Testis (tissue), 2 donors: ENCODE measurements around the gene BTN2A1.

Experiments
- CTCF ChIP-seq, 3 experiments: fragments of 450-650 bp in 2 of 3; fragments of 200-600 bp in 1 of 3; sonication (generic) in 1 of 3; IDR thresholded peaks; one replicate each; pipeline ENCODE4 v1.5.1; 2016 to 2019; ENCODE audit warnings: antibody characterized with exemption in 3 of 3, mild to moderate bottlenecking in 2 of 3, moderate library complexity in 1 of 3
- POLR2A ChIP-seq: fragments of 450-650 bp; IDR thresholded peaks from one replicate; pipeline ENCODE4 v1.6.1; 2017; ENCODE audit warnings: antibody characterized with exemption, mild to moderate bottlenecking, moderate library complexity

GRCh38 chr6:26476896-26477295 lies 19.1 kb downstream of the BTN2A1 start:
- TF ChIP-seq CTCF (IDR thresholded peaks at IDR 0.05), result no peak
- TF ChIP-seq POLR2A, result no peak
